SJCRH30 (cell line): Measurements from ENCODE around the gene SLC35E3. TPM values are rescaled to one million over a fixed set of nuclear protein-coding genes. Genes with fewer than 3 reads are reported as not detected.
A peak's percentile ranks its signal among the peaks of the same experiment; 100 is the strongest.
"Not testable (repeated sequence)": the region's sequence is repeated elsewhere in the genome, so short reads cannot be mapped to it uniquely, and the experiment has no call there.

Experiments used
- DNase-seq, 2 experiments: peaks; one replicate each; pipeline ENCODE4 v3.0.0-alpha.2; 2015 to 2020
- H3K27ac ChIP-seq: fragments of 250-450 bp; sonication (Bioruptor Pico); 2 replicates; pipeline ENCODE4 v1.5.1; 2020; ENCODE audit warnings: mild to moderate bottlenecking, moderate library complexity
- H3K27me3 ChIP-seq: fragments of 250-450 bp; sonication (Bioruptor Pico); 2 replicates; pipeline ENCODE4 v1.5.1; 2020; ENCODE audit warnings: mild to moderate bottlenecking, moderate library complexity
- H3K36me3 ChIP-seq: fragments of 250-450 bp; sonication (Bioruptor Pico); 2 replicates; pipeline ENCODE4 v1.5.1; 2020; ENCODE audit warnings: mild to moderate bottlenecking, moderate library complexity
- H3K4me1 ChIP-seq: fragments of 250-450 bp; sonication (Bioruptor Pico); 2 replicates; pipeline ENCODE4 v1.5.1; 2020; ENCODE audit warnings: mild to moderate bottlenecking, moderate library complexity
- H3K4me3 ChIP-seq: fragments of 250-450 bp; sonication (Bioruptor Pico); 2 replicates; pipeline ENCODE4 v1.5.1; 2020; ENCODE audit warnings: mild to moderate bottlenecking, moderate library complexity
- H3K9me3 ChIP-seq: fragments of 250-450 bp; sonication (Bioruptor Pico); replicated peaks from 2 replicates; pipeline ENCODE4 v1.5.1; 2020; ENCODE audit warnings: mild to moderate bottlenecking, moderate library complexity
- total RNA-seq: library from RNA; depleted of rRNA; stranded (reverse); fragments of >200 nt; shearing (Covaris generic); gene quantifications from 2 replicates; pipeline ENCODE4 v1.2.3, GENCODE V29; 2014

The SLC35E3 gene
- total RNA-seq, 1 experiment from 2014 or later, result 10.5 TPM

GRCh38 chr12:68809190-68810026 is 63.4 kb downstream of the SLC35E3 start:
- no peak for DNase-seq
- no peaks in the 10 kb centered on the region for H3K9me3 ChIP-seq
- H3K27ac ChIP-seq, result peak overlapping the region; percentile 98
- 0 out of 2 replicates have a peak, but pooled peaks cover 2% of the 10 kb centered on the region for H3K4me1 ChIP-seq
- H3K27me3 ChIP-seq, result no peaks in the 10 kb centered on the region
- peak overlapping the region; percentile 95 for H3K4me3 ChIP-seq
- peaks cover 40% of the 10 kb centered on the region for H3K36me3 ChIP-seq

GRCh38 chr12:68810027-68810389 is 64.0 kb downstream of the SLC35E3 start:
- H3K27me3 ChIP-seq, H3K9me3 ChIP-seq, H3K4me3 ChIP-seq, H3K4me1 ChIP-seq, DNase-seq, H3K27ac ChIP-seq: not testable (repeated sequence)
- peaks cover 46% of the 10 kb centered on the region for H3K36me3 ChIP-seq

GRCh38 chr12:68811573-68811972 is 65.6 kb downstream of the SLC35E3 start:
- not testable (repeated sequence) for H3K9me3 ChIP-seq, H3K4me3 ChIP-seq, H3K27ac ChIP-seq, H3K27me3 ChIP-seq, DNase-seq, H3K4me1 ChIP-seq
- H3K36me3 ChIP-seq, result peaks cover 57% of the 10 kb centered on the region

- Histone ChIP-seq H3K36me3 (peaks cover 65% of the 10 kb centered on the region), H3K27ac (no peak overlapping the region), H3K9me3 (no peaks in the 10 kb centered on the region), H3K4me1 (0 out of 2 replicates have a peak, but pooled peaks cover 2% of the 10 kb centered on the region), H3K27me3 (no peaks in the 10 kb centered on the region), H3K4me3 (no peak overlapping the region)
- no peak for DNase-seq
Measured at GRCh38 chr12:68812553-68813241, 66.7 kb downstream of the SLC35E3 start.

GRCh38 chr12:68813242-68813593 is 67.2 kb downstream of the SLC35E3 start:
- Histone ChIP-seq H3K27ac (no peak overlapping the region), H3K4me1 (0 out of 2 replicates have a peak, but pooled peaks cover 2% of the 10 kb centered on the region), H3K27me3 (no peaks in the 10 kb centered on the region), H3K4me3 (no peak overlapping the region), H3K36me3 (peaks cover 70% of the 10 kb centered on the region), H3K9me3 (no peaks in the 10 kb centered on the region)
- DNase-seq, result no peak

GRCh38 chr12:68814490-68815231 is 68.7 kb downstream of the SLC35E3 start:
- no peaks in the 10 kb centered on the region for H3K9me3 ChIP-seq
- no peak overlapping the region for H3K27ac ChIP-seq
- H3K27me3 ChIP-seq, result no peaks in the 10 kb centered on the region
- no peak for DNase-seq
- H3K4me1 ChIP-seq, result 0 out of 2 replicates have a peak, but pooled peaks cover under 1% of the 10 kb centered on the region
- H3K36me3 ChIP-seq, result peaks cover 74% of the 10 kb centered on the region
- no peak overlapping the region for H3K4me3 ChIP-seq

GRCh38 chr12:68815232-68815927 is 69.4 kb downstream of the SLC35E3 start:
- H3K27me3 ChIP-seq, result no peaks in the 10 kb centered on the region
- no peaks in the 10 kb centered on the region for H3K9me3 ChIP-seq
- no peak overlapping the region for H3K27ac ChIP-seq
- H3K36me3 ChIP-seq, result peaks cover 73% of the 10 kb centered on the region
- no peak for DNase-seq
- H3K4me1 ChIP-seq, result no peaks in the 10 kb centered on the region
- H3K4me3 ChIP-seq, result no peak overlapping the region

GRCh38 chr12:68815928-68816800 is 70.2 kb downstream of the SLC35E3 start:
- DNase-seq, result no peak
- Histone ChIP-seq H3K4me1 (no peaks in the 10 kb centered on the region), H3K27me3 (no peaks in the 10 kb centered on the region), H3K9me3 (no peaks in the 10 kb centered on the region), H3K27ac (no peak overlapping the region), H3K36me3 (peaks cover 72% of the 10 kb centered on the region), H3K4me3 (no peak overlapping the region)

GRCh38 chr12:68819481-68819880 is 73.5 kb downstream of the SLC35E3 start:
- not testable (repeated sequence) for H3K4me1 ChIP-seq, H3K27me3 ChIP-seq, H3K4me3 ChIP-seq, DNase-seq, H3K27ac ChIP-seq, H3K9me3 ChIP-seq
- H3K36me3 ChIP-seq, result peaks cover 77% of the 10 kb centered on the region

GRCh38 chr12:68821357-68822188 is 75.6 kb downstream of the SLC35E3 start:
- Histone ChIP-seq H3K36me3 (peaks cover 78% of the 10 kb centered on the region), H3K9me3 (no peaks in the 10 kb centered on the region), H3K4me1 (no peaks in the 10 kb centered on the region), H3K27me3 (no peaks in the 10 kb centered on the region), H3K4me3 (no peak overlapping the region), H3K27ac (no peak overlapping the region)
- no peak for DNase-seq

- Histone ChIP-seq H3K4me3 (no peak overlapping the region), H3K27ac (no peak overlapping the region), H3K9me3 (no peaks in the 10 kb centered on the region), H3K27me3 (no peaks in the 10 kb centered on the region), H3K36me3 (peaks cover 84% of the 10 kb centered on the region), H3K4me1 (no peaks in the 10 kb centered on the region)
- no peak for DNase-seq
Measured at GRCh38 chr12:68823696-68824095, 77.7 kb downstream of the SLC35E3 start.

GRCh38 chr12:68824131-68824530 is 78.2 kb downstream of the SLC35E3 start:
- no peaks in the 10 kb centered on the region for H3K4me1 ChIP-seq
- no peaks in the 10 kb centered on the region for H3K9me3 ChIP-seq
- H3K27me3 ChIP-seq, result no peaks in the 10 kb centered on the region
- DNase-seq, result no peak
- peaks cover 84% of the 10 kb centered on the region for H3K36me3 ChIP-seq
- H3K27ac ChIP-seq, result no peak overlapping the region
- no peak overlapping the region for H3K4me3 ChIP-seq

GRCh38 chr12:68824597-68825250 is 78.7 kb downstream of the SLC35E3 start:
- Histone ChIP-seq H3K27ac (no peak overlapping the region), H3K36me3 (peaks cover 84% of the 10 kb centered on the region)

More at GRCh38 chr12:68824597-68825250, 78.7 kb downstream of the SLC35E3 start:
- H3K4me3 ChIP-seq, result no peak overlapping the region
- no peaks in the 10 kb centered on the region for H3K9me3 ChIP-seq
- H3K4me1 ChIP-seq, result no peaks in the 10 kb centered on the region
- H3K27me3 ChIP-seq, result no peaks in the 10 kb centered on the region
- DNase-seq, result no peak
